GM19099 (cell line): ENCODE results near the gene PHLDB1.

Experiments used
- POLR2A ChIP-seq: IDR thresholded peaks from 3 replicates; pipeline ENCODE4 v1.6.1; 2011; ENCODE audit warnings: low read depth; ENCODE audit not compliant: insufficient read length; ENCODE audit errors: extremely low read depth

Gene PHLDB1

GRCh38 chr11:118628861-118629549 lies 21.6 kb downstream of the PHLDB1 start:
- TF ChIP-seq POLR2A: no peak

- TF ChIP-seq POLR2A: no peak
Measured at GRCh38 chr11:118629761-118630661, 22.6 kb downstream of the PHLDB1 start.

GRCh38 chr11:118631142-118631909 lies 23.9 kb downstream of the PHLDB1 start:
- TF ChIP-seq POLR2A: no peak

- no peak for TF ChIP-seq POLR2A
Measured at GRCh38 chr11:118632577-118633318, 25.3 kb downstream of the PHLDB1 start.

- TF ChIP-seq POLR2A: no peak
Measured at GRCh38 chr11:118633319-118633690, 25.9 kb downstream of the PHLDB1 start.

- no peak for TF ChIP-seq POLR2A
Measured at GRCh38 chr11:118633979-118634378, 26.6 kb downstream of the PHLDB1 start.

GRCh38 chr11:118634431-118635236 lies 27.2 kb downstream of the PHLDB1 start:
- no peak for TF ChIP-seq POLR2A

GRCh38 chr11:118635237-118635591 lies 27.8 kb downstream of the PHLDB1 start:
- no peak for TF ChIP-seq POLR2A

- no peak for TF ChIP-seq POLR2A
Measured at GRCh38 chr11:118635642-118636041, 28.2 kb downstream of the PHLDB1 start.

- no peak for TF ChIP-seq POLR2A
Measured at GRCh38 chr11:118636569-118637290, 29.3 kb downstream of the PHLDB1 start.

- no peak for TF ChIP-seq POLR2A
Measured at GRCh38 chr11:118638726-118639125, 31.3 kb downstream of the PHLDB1 start.

- no peak for TF ChIP-seq POLR2A
Measured at GRCh38 chr11:118639899-118640298, 32.5 kb downstream of the PHLDB1 start.

- no peak for TF ChIP-seq POLR2A
Measured at GRCh38 chr11:118640332-118641154, 33.1 kb downstream of the PHLDB1 start.

GRCh38 chr11:118641397-118642019 lies 34.1 kb downstream of the PHLDB1 start:
- no peak for TF ChIP-seq POLR2A
